Measurements from ENCODE around the gene AUTS2. TPM values are rescaled to one million over a fixed set of nuclear protein-coding genes. Genes with fewer than 3 reads are reported as not detected.

Gene AUTS2
- total and polyA plus RNA-seq, 9 of the 15 experiments (the other 6 are each of a cell fraction or from before 2014, with no cell fraction given) = 0.58 TPM; not detected in 8

DNA sequence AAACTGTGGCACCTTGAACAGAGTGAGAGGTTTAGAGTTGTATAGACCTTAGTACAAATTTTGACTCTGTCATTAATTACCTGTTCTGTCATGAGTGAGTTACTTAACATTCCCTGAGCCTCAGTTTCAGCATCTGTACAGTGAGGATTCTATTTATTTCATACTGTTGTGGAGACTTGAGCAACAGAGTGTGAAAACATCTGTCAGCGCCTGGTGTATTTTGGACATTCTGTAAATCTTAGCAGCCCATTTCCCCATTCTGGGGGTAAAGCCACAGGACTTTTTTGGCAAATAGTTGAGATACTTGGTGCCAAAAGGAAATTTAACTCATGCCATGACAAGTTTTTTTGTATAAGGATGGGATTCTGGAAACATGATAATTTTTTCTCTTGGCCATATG, 94.8 kb downstream of the AUTS2 start:
- no TSS peak for BruUV-seq (replicated peaks)
- no peak for TF ChIP-seq SREBF1 (IDR thresholded peaks at IDR 0.05; ENCODE audit: borderline replicate concordance, low read depth, low read length)
- TF ChIP-seq STAT5B (CRISPR knock-in tag; IDR thresholded peaks at IDR 0.05) = no peak
- no peak for TF ChIP-seq ZNF217 (CRISPR knock-in tag; IDR thresholded peaks at IDR 0.05)
- no peak for TF ChIP-seq SP1 (CRISPR knock-in tag; IDR thresholded peaks at IDR 0.05)
- TF ChIP-seq BRF1 (IDR thresholded peaks at IDR 0.05; ENCODE audit: borderline replicate concordance, extremely low read depth, insufficient read length) = no peak
- no peak for TF ChIP-seq WHSC1 (IDR thresholded peaks at IDR 0.05; ENCODE audit: low read length)
- TF ChIP-seq ZNF143 (CRISPR knock-in tag; IDR thresholded peaks at IDR 0.05) = no peak
- no peak for TF ChIP-seq HMBOX1 (IDR thresholded peaks at IDR 0.05)
- TF ChIP-seq, protein P1, sequence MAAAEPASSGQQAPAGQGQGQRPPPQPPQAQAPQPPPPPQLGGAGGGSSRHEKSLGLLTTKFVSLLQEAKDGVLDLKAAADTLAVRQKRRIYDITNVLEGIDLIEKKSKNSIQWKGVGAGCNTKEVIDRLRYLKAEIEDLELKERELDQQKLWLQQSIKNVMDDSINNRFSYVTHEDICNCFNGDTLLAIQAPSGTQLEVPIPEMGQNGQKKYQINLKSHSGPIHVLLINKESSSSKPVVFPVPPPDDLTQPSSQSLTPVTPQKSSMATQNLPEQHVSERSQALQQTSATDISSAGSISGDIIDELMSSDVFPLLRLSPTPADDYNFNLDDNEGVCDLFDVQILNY (CRISPR knock-in tag; IDR thresholded peaks at IDR 0.05) = no peak
- TF ChIP-seq NCOA6 (IDR thresholded peaks at IDR 0.05) = no peak
- no peak for TF ChIP-seq ZNF830 (CRISPR knock-in tag; IDR thresholded peaks at IDR 0.05)
- no peak for TF ChIP-seq RAD21 (CRISPR knock-in tag; conservative IDR thresholded peaks at IDR 0.05 in 1 of 2, IDR thresholded peaks at IDR 0.05 in 1 of 2)
- TF ChIP-seq NR1H2 (CRISPR knock-in tag; IDR thresholded peaks at IDR 0.05) = no peak
- TF ChIP-seq SP2 (IDR thresholded peaks at IDR 0.05; ENCODE audit: extremely low read depth, low read depth, low read length, poor library complexity, severe bottlenecking) = no peak
- no peak overlapping the region for H3K4me2 ChIP-seq (ENCODE audit: insufficient read depth, low read length)
- H3K9me3 ChIP-seq (replicated peaks; ENCODE audit: control insufficient read depth, insufficient read depth, low read depth, low read length) = no peaks in the 10 kb centered on the region
- no peaks in the 10 kb centered on the region for H3K4me1 ChIP-seq (replicated peaks in 1 of 2; ENCODE audit: control insufficient read depth in 2 of 2, insufficient read depth in 2 of 2, low read length in 2 of 2)
- in situ Hi-C loops (cut with MboI) = loop anchor here (25.0 kb wide), 1 partner anchor 1244 kb away; no protein-coding TSS in a partner anchor
- H3K9me1 ChIP-seq (ENCODE audit: control insufficient read depth, insufficient read depth, low read length) = no peaks in the 10 kb centered on the region
- H2AFZ ChIP-seq (ENCODE audit: low read depth, low read length) = no peak overlapping the region
- FAIRE-seq = no peak
- no peak overlapping the region for H3K4me3 ChIP-seq
- POLR2A ChIA-PET = no interaction called here
- ATAC-seq = no peak
- no peaks in the 10 kb centered on the region for H4K20me1 ChIP-seq (replicated peaks; ENCODE audit: control insufficient read depth, insufficient read depth, low read length)
- CTCF ChIA-PET (ENCODE audit: low intra/inter-chr PET ratio) = no interaction called here
- WGBS (ENCODE audit: insufficient coverage, low coverage, missing lambda C conversion rate) = 0% methylated on average over 1 of the region's 1 CpG
- H3K79me2 ChIP-seq (ENCODE audit: control insufficient read depth, insufficient read depth, low read length) = no peaks in the 10 kb centered on the region
- H3K9ac ChIP-seq (ENCODE audit: insufficient read depth in 1 of 2, low read depth in 2 of 2, low read length in 2 of 2) = no peak overlapping the region
- no peaks in the 10 kb centered on the region for H3K27me3 ChIP-seq (ENCODE audit: control insufficient read depth in 2 of 2, insufficient read depth in 2 of 2, low read length in 2 of 2)
- H3K27ac ChIP-seq (ENCODE audit: extremely low read depth, low read depth, low read length) = no peak overlapping the region
- DNase-seq (ENCODE audit: extremely low read depth in 1 of 4, low spot score in 3 of 4) = no peak
- no peaks in the 10 kb centered on the region for H3K36me3 ChIP-seq (ENCODE audit: control insufficient read depth, insufficient read depth, low read length)
- intact Hi-C loops (cut with micrococcal nuclease) = no loop called here
